Breast epithelium (tissue), 3 donors: ENCODE results near the gene NAIF1.

ENCODE experiments used
- POLR2A ChIP-seq: fragments of 450-650 bp; IDR thresholded peaks from one replicate; pipeline ENCODE4 v1.6.1; 2016; ENCODE audit warnings: antibody characterized with exemption, mild to moderate bottlenecking, moderate library complexity
- POLR2AphosphoS5 ChIP-seq, 3 donors: sonication (generic); formaldehyde crosslinking; IDR thresholded peaks; one replicate each; pipeline ENCODE4 v1.6.1; 2017; ENCODE audit warnings: antibody characterized with exemption in 3 of 3
- TF ChIP-seq, protein P1 (sequence below), 3 donors: fragments of 450-650 bp; IDR thresholded peaks; one replicate each; pipeline ENCODE4 v1.5.1; 2016 to 2017; ENCODE audit warnings: antibody characterized with exemption in 3 of 3, mild to moderate bottlenecking in 3 of 3, moderate library complexity in 3 of 3

DNA sequence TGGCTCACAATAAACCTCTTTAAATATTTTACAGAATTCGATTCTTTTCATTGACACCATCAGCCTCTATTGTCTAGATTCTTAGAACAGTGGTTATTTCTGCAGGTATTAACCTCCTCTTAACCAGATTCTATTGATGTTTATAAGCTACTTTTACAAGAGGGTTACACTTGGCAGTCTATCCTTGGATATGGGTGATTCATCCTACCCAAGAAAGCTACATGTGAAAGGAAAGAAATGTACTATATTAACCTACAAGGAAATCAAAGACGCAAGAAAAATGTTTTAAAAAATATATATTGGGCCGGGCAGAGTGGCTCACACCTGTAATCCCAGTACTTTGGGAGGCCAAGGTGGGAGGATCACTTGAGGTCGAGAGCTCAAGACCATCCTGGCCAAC is 17.6 kb upstream of the NAIF1 start:
- TF ChIP-seq, protein P1, sequence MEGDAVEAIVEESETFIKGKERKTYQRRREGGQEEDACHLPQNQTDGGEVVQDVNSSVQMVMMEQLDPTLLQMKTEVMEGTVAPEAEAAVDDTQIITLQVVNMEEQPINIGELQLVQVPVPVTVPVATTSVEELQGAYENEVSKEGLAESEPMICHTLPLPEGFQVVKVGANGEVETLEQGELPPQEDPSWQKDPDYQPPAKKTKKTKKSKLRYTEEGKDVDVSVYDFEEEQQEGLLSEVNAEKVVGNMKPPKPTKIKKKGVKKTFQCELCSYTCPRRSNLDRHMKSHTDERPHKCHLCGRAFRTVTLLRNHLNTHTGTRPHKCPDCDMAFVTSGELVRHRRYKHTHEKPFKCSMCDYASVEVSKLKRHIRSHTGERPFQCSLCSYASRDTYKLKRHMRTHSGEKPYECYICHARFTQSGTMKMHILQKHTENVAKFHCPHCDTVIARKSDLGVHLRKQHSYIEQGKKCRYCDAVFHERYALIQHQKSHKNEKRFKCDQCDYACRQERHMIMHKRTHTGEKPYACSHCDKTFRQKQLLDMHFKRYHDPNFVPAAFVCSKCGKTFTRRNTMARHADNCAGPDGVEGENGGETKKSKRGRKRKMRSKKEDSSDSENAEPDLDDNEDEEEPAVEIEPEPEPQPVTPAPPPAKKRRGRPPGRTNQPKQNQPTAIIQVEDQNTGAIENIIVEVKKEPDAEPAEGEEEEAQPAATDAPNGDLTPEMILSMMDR (IDR thresholded peaks at IDR 0.05) = no peak
- no peak for TF ChIP-seq POLR2A
- TF ChIP-seq POLR2AphosphoS5 (IDR thresholded peaks at IDR 0.05) = no peak
